Measurements from ENCODE around the gene LRRC56. TPM values are rescaled to one million over a fixed set of nuclear protein-coding genes. Genes with fewer than 3 reads are reported as not detected.

The LRRC56 gene
- total and polyA plus RNA-seq, 9 of the 15 experiments (the other 6 are each of a cell fraction or from before 2014, with no cell fraction given), result 0.03 to 4.5 (median 1.0) TPM; not detected in 1

GRCh38 chr11:560305-561147 is 23.2 kb downstream of the LRRC56 start, which contains the start of the genes LMNTD2 and RASSF7 (continued):
- no peak for TF ChIP-seq POLR3A (IDR thresholded peaks at IDR 0.05; ENCODE audit: borderline replicate concordance, extremely low read depth, insufficient read depth, insufficient read length)
- no peak for TF ChIP-seq ETV6 (IDR thresholded peaks at IDR 0.05; ENCODE audit: borderline replicate concordance in 1 of 2, low read depth in 2 of 2, low read length in 1 of 2)
- TF ChIP-seq ETV6 (CRISPR knock-in tag; IDR thresholded peaks at IDR 0.05; ENCODE audit: borderline replicate concordance), result no peak
- no peak for TF ChIP-seq RCOR1 (IDR thresholded peaks at IDR 0.05; ENCODE audit: borderline replicate concordance in 1 of 2, low read depth in 2 of 2, low read length in 2 of 2)
- no peak for TF ChIP-seq FOSL1 (tag; conservative IDR thresholded peaks at IDR 0.05)
- TF ChIP-seq ZNF707 (CRISPR knock-in tag; conservative IDR thresholded peaks at IDR 0.05), result no peak
- TF ChIP-seq BRCA1 (IDR thresholded peaks at IDR 0.05), result no peak
- TF ChIP-seq BRCA1 (CRISPR knock-in tag; IDR thresholded peaks at IDR 0.05), result no peak
- TF ChIP-seq, protein P1, sequence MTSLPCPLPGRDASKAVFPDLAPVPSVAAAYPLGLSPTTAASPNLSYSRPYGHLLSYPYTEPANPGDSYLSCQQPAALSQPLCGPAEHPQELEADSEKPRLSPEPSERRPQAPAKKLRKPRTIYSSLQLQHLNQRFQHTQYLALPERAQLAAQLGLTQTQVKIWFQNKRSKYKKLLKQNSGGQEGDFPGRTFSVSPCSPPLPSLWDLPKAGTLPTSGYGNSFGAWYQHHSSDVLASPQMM (CRISPR knock-in tag; IDR thresholded peaks at IDR 0.05), result no peak
- TF ChIP-seq ZBTB1 (CRISPR knock-in tag; IDR thresholded peaks at IDR 0.05; ENCODE audit: borderline replicate concordance, low read depth), result peak; percentile 99
- no peak for TF ChIP-seq ARNT (IDR thresholded peaks at IDR 0.05)
- TF ChIP-seq, protein P2, sequence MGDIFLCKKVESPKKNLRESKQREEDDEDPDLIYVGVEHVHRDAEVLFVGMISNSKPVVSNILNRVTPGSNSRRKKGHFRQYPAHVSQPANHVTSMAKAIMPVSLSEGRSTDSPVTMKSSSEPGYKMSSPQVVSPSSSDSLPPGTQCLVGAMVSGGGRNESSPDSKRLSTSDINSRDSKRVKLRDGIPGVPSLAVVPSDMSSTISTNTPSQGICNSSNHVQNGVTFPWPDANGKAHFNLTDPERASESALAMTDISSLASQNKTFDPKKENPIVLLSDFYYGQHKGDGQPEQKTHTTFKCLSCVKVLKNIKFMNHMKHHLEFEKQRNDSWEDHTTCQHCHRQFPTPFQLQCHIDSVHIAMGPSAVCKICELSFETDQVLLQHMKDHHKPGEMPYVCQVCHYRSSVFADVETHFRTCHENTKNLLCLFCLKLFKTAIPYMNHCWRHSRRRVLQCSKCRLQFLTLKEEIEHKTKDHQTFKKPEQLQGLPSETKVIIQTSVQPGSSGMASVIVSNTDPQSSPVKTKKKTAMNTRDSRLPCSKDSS (IDR thresholded peaks at IDR 0.05; ENCODE audit: low read depth, partially characterized antibody), result no peak
- TF ChIP-seq, protein P3, sequence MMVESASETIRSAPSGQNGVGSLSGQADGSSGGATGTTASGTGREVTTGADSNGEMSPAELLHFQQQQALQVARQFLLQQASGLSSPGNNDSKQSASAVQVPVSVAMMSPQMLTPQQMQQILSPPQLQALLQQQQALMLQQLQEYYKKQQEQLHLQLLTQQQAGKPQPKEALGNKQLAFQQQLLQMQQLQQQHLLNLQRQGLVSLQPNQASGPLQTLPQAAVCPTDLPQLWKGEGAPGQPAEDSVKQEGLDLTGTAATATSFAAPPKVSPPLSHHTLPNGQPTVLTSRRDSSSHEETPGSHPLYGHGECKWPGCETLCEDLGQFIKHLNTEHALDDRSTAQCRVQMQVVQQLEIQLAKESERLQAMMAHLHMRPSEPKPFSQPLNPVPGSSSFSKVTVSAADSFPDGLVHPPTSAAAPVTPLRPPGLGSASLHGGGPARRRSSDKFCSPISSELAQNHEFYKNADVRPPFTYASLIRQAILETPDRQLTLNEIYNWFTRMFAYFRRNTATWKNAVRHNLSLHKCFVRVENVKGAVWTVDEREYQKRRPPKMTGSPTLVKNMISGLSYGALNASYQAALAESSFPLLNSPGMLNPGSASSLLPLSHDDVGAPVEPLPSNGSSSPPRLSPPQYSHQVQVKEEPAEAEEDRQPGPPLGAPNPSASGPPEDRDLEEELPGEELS (CRISPR knock-in tag; IDR thresholded peaks at IDR 0.05; ENCODE audit: borderline replicate concordance), result no peak
- no peak; the same call in 1 of the 2 replicates for TF ChIP-seq HMGXB4 (CRISPR knock-in tag; IDR thresholded peaks at IDR 0.05)
- TF ChIP-seq ZNF589 (CRISPR knock-in tag; IDR thresholded peaks at IDR 0.05; ENCODE audit: low read depth), result no peak; the same call in 1 of the 2 replicates
- TF ChIP-seq MBD2 (IDR thresholded peaks at IDR 0.05; ENCODE audit: borderline replicate concordance, low read depth), result peak; percentile 94
- TF ChIP-seq ETV1 (tag; conservative IDR thresholded peaks at IDR 0.05; ENCODE audit: low read depth), result no peak
- TF ChIP-seq SMAD2 (IDR thresholded peaks at IDR 0.05; ENCODE audit: low read depth, low read length), result no peak
- TF ChIP-seq, protein P4, sequence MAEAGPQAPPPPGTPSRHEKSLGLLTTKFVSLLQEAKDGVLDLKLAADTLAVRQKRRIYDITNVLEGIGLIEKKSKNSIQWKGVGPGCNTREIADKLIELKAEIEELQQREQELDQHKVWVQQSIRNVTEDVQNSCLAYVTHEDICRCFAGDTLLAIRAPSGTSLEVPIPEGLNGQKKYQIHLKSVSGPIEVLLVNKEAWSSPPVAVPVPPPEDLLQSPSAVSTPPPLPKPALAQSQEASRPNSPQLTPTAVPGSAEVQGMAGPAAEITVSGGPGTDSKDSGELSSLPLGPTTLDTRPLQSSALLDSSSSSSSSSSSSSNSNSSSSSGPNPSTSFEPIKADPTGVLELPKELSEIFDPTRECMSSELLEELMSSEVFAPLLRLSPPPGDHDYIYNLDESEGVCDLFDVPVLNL (CRISPR knock-in tag; IDR thresholded peaks at IDR 0.05; ENCODE audit: low read depth), result no peak
